22Rv1 (cell line): ENCODE data around the gene ATP5F1E.

Source experiments
- H3K27ac ChIP-seq: fragments of 450-650 bp; 2 replicates; pipeline ENCODE4 v1.5.1; 2017
- ZFX ChIP-seq: fragments of 450-650 bp; IDR thresholded peaks from 2 replicates; pipeline ENCODE4 v1.6.1; 2017; ENCODE audit warnings: antibody characterized with exemption, borderline replicate concordance
- TF ChIP-seq, protein P1 (sequence below): fragments of 450-650 bp; IDR thresholded peaks from 2 replicates; pipeline ENCODE4 v1.5.1; 2017; ENCODE audit warnings: mild to moderate bottlenecking

The ATP5F1E gene

DNA sequence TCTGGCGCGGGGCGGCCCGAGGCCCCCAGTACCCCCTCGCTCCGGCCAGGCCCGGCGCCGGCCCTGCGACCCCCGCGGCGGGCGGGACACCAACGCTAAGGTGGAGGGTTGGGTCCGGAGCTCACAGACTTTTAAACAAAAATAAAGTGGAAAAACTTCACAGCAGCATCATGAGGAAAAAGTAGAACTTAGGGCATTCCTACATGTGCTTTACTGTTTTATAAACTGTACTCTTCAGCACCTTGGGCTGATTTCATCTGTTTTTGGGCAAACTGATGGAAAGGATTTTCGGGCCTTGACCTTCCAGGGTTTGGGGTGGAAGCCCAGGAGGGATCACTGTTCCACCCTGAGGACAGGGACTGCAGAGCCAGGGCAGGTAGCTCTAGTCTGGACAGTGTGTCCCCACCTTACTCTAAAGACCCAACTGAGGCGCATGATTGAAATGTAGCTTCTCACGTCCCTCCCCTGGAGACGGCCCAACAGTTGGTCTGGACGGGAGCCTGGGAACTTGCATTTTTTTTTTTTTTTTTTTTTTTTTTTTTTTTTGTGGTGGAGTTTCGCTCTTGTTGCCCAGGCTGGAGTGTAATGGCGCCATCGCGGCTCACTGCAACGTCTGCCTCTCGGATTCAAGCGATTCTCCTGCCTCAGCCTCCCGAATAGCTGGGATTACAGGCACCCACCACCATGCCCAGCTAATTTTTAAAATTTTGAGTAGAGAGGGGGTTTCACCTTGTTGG is 50.3 kb downstream of the ATP5F1E start:
- no peak for TF ChIP-seq ZFX
- TF ChIP-seq, protein P1, sequence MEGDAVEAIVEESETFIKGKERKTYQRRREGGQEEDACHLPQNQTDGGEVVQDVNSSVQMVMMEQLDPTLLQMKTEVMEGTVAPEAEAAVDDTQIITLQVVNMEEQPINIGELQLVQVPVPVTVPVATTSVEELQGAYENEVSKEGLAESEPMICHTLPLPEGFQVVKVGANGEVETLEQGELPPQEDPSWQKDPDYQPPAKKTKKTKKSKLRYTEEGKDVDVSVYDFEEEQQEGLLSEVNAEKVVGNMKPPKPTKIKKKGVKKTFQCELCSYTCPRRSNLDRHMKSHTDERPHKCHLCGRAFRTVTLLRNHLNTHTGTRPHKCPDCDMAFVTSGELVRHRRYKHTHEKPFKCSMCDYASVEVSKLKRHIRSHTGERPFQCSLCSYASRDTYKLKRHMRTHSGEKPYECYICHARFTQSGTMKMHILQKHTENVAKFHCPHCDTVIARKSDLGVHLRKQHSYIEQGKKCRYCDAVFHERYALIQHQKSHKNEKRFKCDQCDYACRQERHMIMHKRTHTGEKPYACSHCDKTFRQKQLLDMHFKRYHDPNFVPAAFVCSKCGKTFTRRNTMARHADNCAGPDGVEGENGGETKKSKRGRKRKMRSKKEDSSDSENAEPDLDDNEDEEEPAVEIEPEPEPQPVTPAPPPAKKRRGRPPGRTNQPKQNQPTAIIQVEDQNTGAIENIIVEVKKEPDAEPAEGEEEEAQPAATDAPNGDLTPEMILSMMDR = no peak
- H3K27ac ChIP-seq = peak overlapping the region; percentile 76

DNA sequence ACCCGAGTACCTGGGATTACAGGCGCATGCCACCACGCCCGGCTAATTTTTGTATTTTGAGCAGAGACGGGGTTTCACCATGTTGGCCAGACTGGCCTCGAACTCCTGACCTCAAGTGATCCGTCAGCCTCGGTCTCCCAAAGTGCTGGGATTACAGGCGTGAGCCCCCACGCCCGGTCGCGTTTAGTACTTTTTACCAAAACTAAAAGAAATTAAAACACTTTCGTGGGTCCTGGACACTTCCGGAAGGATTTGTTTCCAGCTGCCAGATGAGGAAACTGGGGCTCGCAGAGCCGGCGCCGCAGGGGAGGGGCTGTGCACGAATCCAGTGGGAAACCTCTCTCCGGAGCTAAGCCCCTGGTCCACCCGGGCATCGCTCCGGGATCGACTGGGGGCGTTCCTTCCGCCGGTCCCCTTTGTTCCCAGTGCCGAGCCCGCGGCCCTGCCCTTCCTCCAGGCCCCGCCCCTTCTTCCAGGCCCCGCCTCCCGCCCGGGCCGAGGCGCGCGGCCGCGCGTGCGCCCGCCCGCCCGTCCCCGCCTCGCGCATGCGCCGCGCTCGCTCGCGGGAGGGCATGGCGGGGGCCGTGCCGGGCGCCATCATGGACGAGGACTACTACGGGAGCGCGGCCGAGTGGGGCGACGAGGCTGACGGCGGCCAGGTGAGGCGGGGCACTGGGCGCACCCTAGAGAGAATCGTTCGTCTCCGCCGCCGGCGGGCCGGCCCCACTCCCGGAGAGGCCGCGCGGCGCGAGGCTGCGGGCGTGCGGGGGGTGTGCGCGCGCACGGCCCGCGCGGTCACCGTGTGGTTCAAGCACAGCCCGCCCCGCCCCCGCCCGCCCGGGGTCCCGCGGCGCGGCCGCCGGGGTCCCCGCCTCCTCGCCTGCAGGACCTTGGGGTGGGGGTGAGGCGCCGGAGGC is 51.2 kb downstream of the ATP5F1E start, which contains the start of gene NELFCD:
TSS of gene NELFCD (plus strand) at position 546 of the 917 bp plus-strand sequence. CDS start at position 600, 54 bp downstream.
- no peak for TF ChIP-seq ZFX
- peak within 1 kb of the TSS; percentile 76 for H3K27ac ChIP-seq

DNA sequence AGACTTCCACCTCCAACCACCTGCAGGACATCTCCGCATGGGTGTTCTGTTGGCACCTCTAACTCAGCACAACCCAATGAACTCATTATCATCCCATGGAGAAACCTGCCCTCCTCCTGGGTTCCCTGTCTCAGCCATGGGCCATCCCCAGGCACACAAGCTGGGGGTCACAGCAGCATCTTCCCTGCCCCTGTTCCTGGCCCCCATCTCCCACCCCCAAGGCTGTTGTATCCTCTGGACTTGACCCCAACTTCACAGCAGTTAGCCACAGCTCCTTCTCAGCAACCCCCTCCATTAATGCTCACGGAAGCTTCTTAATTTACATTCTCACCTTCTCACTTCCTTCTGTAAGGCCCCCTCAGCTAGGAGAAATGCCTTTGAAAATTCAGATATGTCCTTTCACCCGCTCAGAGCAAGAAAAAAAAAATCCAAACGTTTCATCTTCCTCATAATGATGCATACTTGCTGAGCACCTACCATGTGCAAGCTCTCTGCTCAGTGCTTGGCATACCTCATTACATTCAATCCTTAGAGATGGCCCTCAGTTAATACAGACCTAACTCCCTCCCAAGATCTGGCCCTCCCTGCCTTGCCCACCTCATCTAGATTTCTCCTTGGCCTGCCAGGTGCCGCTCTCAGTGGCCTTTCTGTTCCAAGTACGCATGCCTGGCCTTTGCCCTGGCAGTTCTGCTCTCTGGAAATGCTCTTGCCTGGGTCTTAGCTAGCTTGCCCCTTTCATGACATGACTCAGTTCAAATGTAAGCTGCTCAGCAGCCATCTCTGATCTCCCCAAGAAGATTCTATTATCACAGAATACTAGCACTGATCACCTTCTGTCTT is 53.6 kb downstream of the ATP5F1E start:
- TF ChIP-seq ZFX = no peak
- TF ChIP-seq, protein P1 = no peak
- H3K27ac ChIP-seq = no peak overlapping the region

DNA sequence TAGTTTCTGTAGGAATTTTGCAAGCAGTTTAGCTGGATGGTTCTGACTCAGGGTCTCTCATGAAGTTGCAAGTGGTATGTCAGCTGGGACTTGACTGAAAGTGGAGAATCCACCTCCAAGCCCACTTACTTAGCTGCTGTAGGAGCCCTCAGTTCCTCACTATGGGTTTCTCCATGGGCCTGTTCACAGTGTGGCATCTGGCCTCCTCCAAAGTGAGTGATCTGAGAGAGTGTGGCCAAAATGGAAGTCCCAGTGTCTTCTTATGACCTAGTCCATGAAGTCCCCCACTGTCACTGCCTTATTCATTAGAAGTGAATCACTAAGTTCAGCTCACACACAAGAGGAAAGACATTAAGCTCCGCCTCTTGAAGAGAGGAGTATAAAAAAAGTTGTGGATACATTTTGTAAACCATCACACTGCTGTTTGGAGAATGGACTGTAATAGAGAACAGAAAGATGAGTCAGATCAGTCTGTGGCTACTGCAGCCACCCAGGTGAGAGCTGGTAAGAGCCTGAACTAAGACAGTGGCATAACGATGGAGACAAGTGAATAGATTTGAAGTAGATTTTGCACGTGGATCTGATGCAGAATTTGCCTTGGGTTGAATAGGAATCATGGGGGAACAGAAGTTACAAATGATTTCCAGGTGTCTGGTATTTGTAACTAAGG is 55.9 kb downstream of the ATP5F1E start:
- H3K27ac ChIP-seq = no peak overlapping the region
- TF ChIP-seq ZFX = no peak
- TF ChIP-seq, protein P1 = no peak
